Activated CD4-positive, alpha-beta T cell treated with anti-CD3 and anti-CD28 coated beads, Interleukin-2, amount 50 U/mL, for 1 hour (primary cell): Measurements from ENCODE around the gene RBBP8NL.
"Not testable (repeated sequence)": the region's sequence is repeated elsewhere in the genome, so short reads cannot be mapped to it uniquely, and the experiment has no call there.

ENCODE experiments used
- DNase-seq: peaks from one replicate; pipeline ENCODE4 v3.0.0-alpha.2; 2020

RBBP8NL gene

GRCh38 chr20:62390317-62391164 is 36.8 kb downstream of the RBBP8NL start:
- DNase-seq, result no peak

- DNase-seq, result no peak
Observed at GRCh38 chr20:62389601-62390087, 37.7 kb downstream of the RBBP8NL start.

- DNase-seq, result no peak
Observed at GRCh38 chr20:62388839-62389600, 38.3 kb downstream of the RBBP8NL start.

GRCh38 chr20:62387933-62388635 is 39.3 kb downstream of the RBBP8NL start:
- no peak for DNase-seq

- DNase-seq, result no peak
Observed at GRCh38 chr20:62387219-62387913, 40.0 kb downstream of the RBBP8NL start.

- peak; percentile 91 for DNase-seq
Observed at GRCh38 chr20:62386383-62387218, 40.7 kb downstream of the RBBP8NL start, which contains the start of gene RPS21. Gene RPS21 (plus strand): TSS chr20:62387103. CDS start chr20:62387339, 236 bp downstream.

- DNase-seq, result peak; percentile 74
Observed at GRCh38 chr20:62382306-62383198, 44.8 kb downstream of the RBBP8NL start.

GRCh38 chr20:62381842-62382241 is 45.5 kb downstream of the RBBP8NL start:
- DNase-seq, result no peak

- DNase-seq, result no peak
Observed at GRCh38 chr20:62381202-62381797, 46.0 kb downstream of the RBBP8NL start.

- DNase-seq, result no peak
Observed at GRCh38 chr20:62378215-62378614, 49.1 kb downstream of the RBBP8NL start.

GRCh38 chr20:62377615-62378178 is 49.6 kb downstream of the RBBP8NL start:
- no peak for DNase-seq

GRCh38 chr20:62377064-62377461 is 50.3 kb downstream of the RBBP8NL start:
- DNase-seq, result no peak

GRCh38 chr20:62376112-62377063 is 51.0 kb downstream of the RBBP8NL start:
- DNase-seq, result no peak

- no peak for DNase-seq
Observed at GRCh38 chr20:62374331-62375152, 52.8 kb downstream of the RBBP8NL start.

GRCh38 chr20:62373631-62374179 is 53.6 kb downstream of the RBBP8NL start:
- not testable (repeated sequence) for DNase-seq

- no peak for DNase-seq
Observed at GRCh38 chr20:62372042-62372993, 55.0 kb downstream of the RBBP8NL start.
